CD4-positive, CD25-positive, alpha-beta regulatory T cell (primary cell): ENCODE results near the gene KRTAP20-3. TPM values are rescaled to one million over a fixed set of nuclear protein-coding genes. Genes with fewer than 3 reads are reported as not detected.

ENCODE experiments used
- ATAC-seq, 2 donors: fragments of 150-1000 bp; cut with Tn5 transposase; one replicate each; pipeline ENCODE4 v1.10.0; 2021; ENCODE audit warnings: low read depth in 2 of 2, moderate number of reproducible peaks in 2 of 2, moderate library complexity in 1 of 2
- DNase-seq, 3 donors: peaks; one replicate each; pipeline versions ENCODE4 v3.0.0 to v3.0.0-alpha.2; 2012 to 2022; ENCODE audit warnings: mixed read lengths in 1 of 3
- H3K27ac ChIP-seq: one replicate; pipeline ENCODE4 v1.7.0; 2013; ENCODE audit warnings: mild to moderate bottlenecking, low read length; ENCODE audit not compliant: insufficient read depth, poor library complexity, severe bottlenecking
- H3K27me3 ChIP-seq: one replicate; pipeline ENCODE4 v1.7.0; 2013; ENCODE audit warnings: low read length; ENCODE audit not compliant: control insufficient read depth, insufficient read depth
- H3K36me3 ChIP-seq: one replicate; pipeline ENCODE4 v1.7.0; 2013; ENCODE audit warnings: mild to moderate bottlenecking, low read length, moderate library complexity; ENCODE audit not compliant: control insufficient read depth, insufficient read depth
- H3K4me1 ChIP-seq: 2 replicates; pipeline ENCODE4 v1.7.0; 2013; ENCODE audit warnings: mild to moderate bottlenecking, low read length; ENCODE audit not compliant: insufficient read depth, control insufficient read depth, poor library complexity, severe bottlenecking
- H3K4me3 ChIP-seq: one replicate; pipeline ENCODE4 v1.7.0; 2013; ENCODE audit warnings: low read depth, mild to moderate bottlenecking, low read length, moderate library complexity
- H3K9me3 ChIP-seq, 2 experiments: 1 replicate in 1 of 2; 2 replicates in 1 of 2; pipeline ENCODE4 v1.7.0; 2013; ENCODE audit warnings: low read length in 2 of 2, mild to moderate bottlenecking in 1 of 2, moderate library complexity in 1 of 2; ENCODE audit not compliant: control insufficient read depth in 2 of 2
- H3K27ac Mint-ChIP-seq, 3 donors: one replicate each; pipeline ENCODE4 v1.8.0; 2020 to 2022; ENCODE audit warnings: mild to moderate bottlenecking in 3 of 3, mixed read lengths in 3 of 3, moderate library complexity in 2 of 3
- H3K27me3 Mint-ChIP-seq: one replicate; pipeline ENCODE4 v1.8.0; 2022; ENCODE audit warnings: mild to moderate bottlenecking, mixed read lengths
- H3K36me3 Mint-ChIP-seq: one replicate; pipeline ENCODE4 v1.8.0; 2020; ENCODE audit warnings: mixed read lengths
- H3K4me1 Mint-ChIP-seq, 4 donors: one replicate each; pipeline ENCODE4 v1.8.0; 2020 to 2022; ENCODE audit warnings: mixed read lengths in 4 of 4, mild to moderate bottlenecking in 1 of 4
- H3K4me3 Mint-ChIP-seq, 4 donors: one replicate each; pipeline ENCODE4 v1.8.0; 2020 to 2022; ENCODE audit warnings: mild to moderate bottlenecking in 4 of 4, mixed read lengths in 4 of 4, moderate library complexity in 3 of 4
- H3K9me3 Mint-ChIP-seq, 7 donors: one replicate each; pipeline ENCODE4 v1.8.0; 2020 to 2022; ENCODE audit warnings: mixed read lengths in 7 of 7, mild to moderate bottlenecking in 3 of 7, moderate library complexity in 2 of 7
- polyA plus RNA-seq, 4 donors: library from polyadenylated mRNA; unstranded; fragments of 300-500 nt; fragmentation: Illumina TruSeq; gene quantifications; one replicate each; pipeline ENCODE4 v1.2.3, GENCODE V29; 2021
- total RNA-seq: library from RNA; stranded (reverse); gene quantifications from one replicate; pipeline ENCODE4 v1.2.3, GENCODE V29; 2022

Gene KRTAP20-3
- total and polyA plus RNA-seq, 5 donors from 2014 or later = not detected

DNA sequence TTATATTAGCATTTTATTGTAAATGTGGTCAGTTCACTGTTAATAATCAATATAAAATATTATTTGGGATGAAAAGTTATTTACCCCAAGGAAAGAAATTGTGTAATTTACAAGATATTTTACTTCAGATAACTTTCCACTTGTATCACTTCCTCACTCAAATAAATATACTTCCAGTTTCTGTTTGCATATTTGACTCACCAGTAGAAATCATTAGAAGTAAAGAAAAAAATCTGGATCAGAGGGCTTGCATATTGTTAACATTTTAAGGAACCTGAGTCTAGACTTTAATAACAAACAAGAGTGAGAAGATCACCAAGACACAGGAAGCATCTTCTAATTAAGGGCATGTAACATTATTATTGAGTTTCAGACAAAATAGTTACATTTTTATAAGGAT, 22.6 kb upstream of the KRTAP20-3 start:
- H3K4me1 Mint-ChIP-seq = no peaks in the 10 kb centered on the region
- DNase-seq = no peak
- peaks cover 0 to 4% (median 3%) of the 10 kb centered on the region in 7 donors for H3K9me3 Mint-ChIP-seq
- no peak overlapping the region for H3K27ac Mint-ChIP-seq
- H3K4me3 Mint-ChIP-seq = no peak overlapping the region
- Histone ChIP-seq H3K27me3 (no peaks in the 10 kb centered on the region), H3K27ac (no peak overlapping the region), H3K36me3 (no peaks in the 10 kb centered on the region), H3K4me1 (no peaks in the 10 kb centered on the region), H3K4me3 (no peak overlapping the region), H3K9me3 (no peaks in the 10 kb centered on the region)
- no peak for ATAC-seq
- H3K36me3 Mint-ChIP-seq = no peaks in the 10 kb centered on the region
- H3K27me3 Mint-ChIP-seq = no peaks in the 10 kb centered on the region

DNA sequence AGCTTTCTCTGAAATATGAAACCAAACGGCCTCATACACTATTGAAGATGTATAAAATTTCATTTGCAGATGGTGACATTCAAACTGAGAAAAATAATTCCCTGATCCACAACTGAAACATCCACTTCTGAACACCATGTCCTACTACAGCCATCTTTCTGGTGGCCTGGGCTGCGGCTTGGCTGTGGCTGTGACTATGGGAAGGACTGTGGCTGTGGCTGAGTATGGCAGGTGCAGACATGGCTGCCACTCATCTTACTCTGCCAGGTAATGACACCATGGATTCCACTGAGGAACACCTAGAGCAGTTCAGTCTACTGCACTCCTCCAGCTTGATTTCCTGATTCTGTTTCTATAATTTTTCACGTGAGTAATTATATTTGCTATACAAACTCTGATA, 22.1 kb upstream of the KRTAP20-3 start, which contains the start of gene KRTAP20-4:
Gene KRTAP20-4, plus strand, starts transcription at position 106 of the 400 bp plus-strand sequence.
- H3K27me3 ChIP-seq = no peaks in the 10 kb centered on the region
- H3K36me3 ChIP-seq = no peaks in the 10 kb centered on the region
- no peaks in the 10 kb centered on the region for H3K9me3 ChIP-seq
- no peak within 1 kb of the TSS for H3K27ac ChIP-seq
- no peak within 1 kb of the TSS for H3K4me3 Mint-ChIP-seq
- no peaks in the 10 kb centered on the region for H3K36me3 Mint-ChIP-seq
- H3K27me3 Mint-ChIP-seq = no peaks in the 10 kb centered on the region
- DNase-seq (no peak), ATAC-seq (no peak)
- no peak within 1 kb of the TSS for H3K4me3 ChIP-seq
- no peaks in the 10 kb centered on the region for H3K4me1 Mint-ChIP-seq
- peaks cover 0 to 4% (median 3%) of the 10 kb centered on the region in 7 donors for H3K9me3 Mint-ChIP-seq
- no peak within 1 kb of the TSS for H3K27ac Mint-ChIP-seq
- H3K4me1 ChIP-seq = no peaks in the 10 kb centered on the region

DNA sequence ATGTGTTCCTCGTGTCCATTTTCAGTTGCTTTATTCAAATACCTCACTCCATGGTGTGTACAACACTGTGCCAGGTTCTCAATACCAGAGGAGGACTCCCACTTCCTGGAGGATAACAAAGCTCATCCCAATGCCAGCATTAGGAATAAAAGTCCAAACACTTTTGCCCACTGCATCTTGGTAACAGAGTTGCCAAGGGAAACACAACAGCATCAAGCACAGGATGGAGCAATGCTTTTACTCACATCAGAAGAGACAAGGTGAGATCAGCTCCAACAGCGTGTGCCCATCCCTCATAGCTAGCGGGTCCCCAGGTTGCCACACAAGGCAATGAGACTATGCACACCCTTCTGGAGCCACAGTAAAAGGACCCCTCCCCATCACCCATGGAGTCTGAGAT, 19.3 kb upstream of the KRTAP20-3 start:
- Histone ChIP-seq H3K36me3 (no peaks in the 10 kb centered on the region), H3K4me3 (no peak overlapping the region), H3K27ac (no peak overlapping the region), H3K27me3 (no peaks in the 10 kb centered on the region), H3K9me3 (no peaks in the 10 kb centered on the region), H3K4me1 (no peaks in the 10 kb centered on the region)
- Mint-ChIP-seq H3K27me3 (no peaks in the 10 kb centered on the region), H3K4me1 (no peaks in the 10 kb centered on the region), H3K36me3 (no peaks in the 10 kb centered on the region), H3K9me3 (peaks cover 0 to 4% (median 3%) of the 10 kb centered on the region in 7 donors), H3K4me3 (no peak overlapping the region), H3K27ac (no peak overlapping the region)
- ATAC-seq = no peak
- DNase-seq = no peak

DNA sequence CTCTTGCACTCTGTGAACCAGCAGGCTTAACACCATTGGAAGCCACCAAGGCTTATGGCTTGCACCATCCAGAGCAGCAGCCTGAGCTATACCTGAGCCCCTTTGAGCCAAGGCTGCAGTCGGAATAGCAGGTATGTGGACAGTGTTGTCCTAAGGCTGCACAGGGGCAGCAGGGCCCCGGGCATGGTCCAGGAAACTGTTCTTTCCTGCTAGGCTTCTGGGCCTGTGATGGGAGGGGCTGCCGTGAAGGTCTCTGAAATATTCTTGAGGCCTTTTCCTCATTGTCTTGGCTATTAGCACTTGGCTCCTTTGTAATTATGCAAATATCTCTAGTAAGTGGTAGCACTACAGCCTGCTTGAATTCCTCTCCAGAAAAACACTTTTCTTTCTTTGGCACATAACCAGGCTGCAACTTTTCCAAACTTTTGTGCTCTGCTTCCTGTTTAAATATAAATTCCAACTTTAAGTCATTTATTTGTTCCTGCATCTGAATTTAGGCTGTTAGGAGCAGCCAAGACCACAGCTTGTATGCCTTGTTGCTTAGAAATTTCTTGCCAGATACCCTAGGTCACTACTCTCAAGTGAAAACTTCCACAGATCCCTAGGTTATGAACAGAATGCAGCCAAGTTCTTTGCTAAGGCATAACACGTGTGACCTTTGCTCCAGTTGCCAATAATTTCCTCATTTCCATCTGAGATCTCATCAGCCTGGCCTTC, 17.1 kb upstream of the KRTAP20-3 start:
- no peak for DNase-seq
- Mint-ChIP-seq H3K4me1 (no peaks in the 10 kb centered on the region), H3K9me3 (peaks cover 0 to 4% (median 3%) of the 10 kb centered on the region in 7 donors), H3K4me3 (no peak overlapping the region), H3K36me3 (no peaks in the 10 kb centered on the region), H3K27me3 (no peaks in the 10 kb centered on the region), H3K27ac (no peak overlapping the region)
- no peaks in the 10 kb centered on the region for H3K9me3 ChIP-seq
- no peak overlapping the region for H3K4me3 ChIP-seq
- H3K36me3 ChIP-seq = no peaks in the 10 kb centered on the region
- no peaks in the 10 kb centered on the region for H3K27me3 ChIP-seq
- no peak for ATAC-seq
- H3K4me1 ChIP-seq = no peaks in the 10 kb centered on the region
- no peak overlapping the region for H3K27ac ChIP-seq

DNA sequence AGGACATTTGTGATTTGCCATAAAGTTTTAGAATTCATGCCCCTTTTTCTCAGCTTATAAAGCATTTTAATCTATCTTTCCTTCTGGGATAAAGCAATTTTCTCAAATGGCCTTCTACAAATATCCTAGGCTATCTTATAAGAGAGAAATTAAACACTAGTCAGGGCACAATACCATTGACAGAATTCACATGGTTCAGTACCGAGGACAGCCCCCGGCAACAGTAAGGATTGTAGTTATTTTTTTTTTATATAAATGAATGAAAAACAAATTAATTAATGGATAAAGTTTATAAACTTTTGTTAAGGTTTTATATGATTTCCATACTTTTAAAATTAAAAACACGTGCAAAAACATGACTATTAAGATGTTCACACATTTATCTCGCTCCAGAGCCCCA, 14.6 kb upstream of the KRTAP20-3 start:
- H3K36me3 Mint-ChIP-seq = no peaks in the 10 kb centered on the region
- Histone ChIP-seq H3K36me3 (no peaks in the 10 kb centered on the region), H3K9me3 (no peaks in the 10 kb centered on the region), H3K27me3 (no peaks in the 10 kb centered on the region), H3K27ac (no peak overlapping the region), H3K4me1 (no peaks in the 10 kb centered on the region), H3K4me3 (no peak overlapping the region)
- H3K4me3 Mint-ChIP-seq = no peak overlapping the region
- no peak for ATAC-seq
- H3K27me3 Mint-ChIP-seq = no peaks in the 10 kb centered on the region
- no peaks in the 10 kb centered on the region for H3K4me1 Mint-ChIP-seq
- H3K27ac Mint-ChIP-seq = no peak overlapping the region
- H3K9me3 Mint-ChIP-seq = peaks cover 0 to 5% (median 4%) of the 10 kb centered on the region in 7 donors
- DNase-seq = no peak

DNA sequence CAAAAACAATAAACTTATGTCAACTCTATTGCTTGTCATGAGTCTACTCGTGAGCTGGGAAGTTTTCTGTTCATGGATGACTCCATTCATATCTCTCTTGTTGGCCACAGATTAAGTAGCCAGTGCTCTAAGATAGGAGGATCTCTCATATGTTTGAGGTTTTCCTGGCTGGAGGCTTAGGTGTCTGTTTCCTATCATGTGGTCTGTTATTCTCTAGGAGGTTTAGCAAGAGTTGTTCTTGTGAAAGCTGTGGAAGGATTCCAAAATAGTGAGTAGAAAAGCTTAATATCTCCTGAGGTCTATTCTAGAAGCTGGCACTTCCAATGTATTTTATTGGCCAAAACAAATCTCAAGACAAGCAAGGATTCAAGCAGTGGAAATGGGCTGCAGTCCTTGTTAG, 13.5 kb upstream of the KRTAP20-3 start:
- H3K27ac ChIP-seq = no peak overlapping the region
- Mint-ChIP-seq H3K27me3 (no peaks in the 10 kb centered on the region), H3K36me3 (no peaks in the 10 kb centered on the region), H3K27ac (no peak overlapping the region), H3K4me1 (no peaks in the 10 kb centered on the region), H3K9me3 (peaks cover 0 to 5% (median 3%) of the 10 kb centered on the region in 7 donors), H3K4me3 (no peak overlapping the region)
- H3K9me3 ChIP-seq = no peaks in the 10 kb centered on the region
- ATAC-seq (no peak), DNase-seq (no peak)
- H3K4me3 ChIP-seq = no peak overlapping the region
- no peaks in the 10 kb centered on the region for H3K36me3 ChIP-seq
- H3K4me1 ChIP-seq = no peaks in the 10 kb centered on the region
- no peaks in the 10 kb centered on the region for H3K27me3 ChIP-seq

DNA sequence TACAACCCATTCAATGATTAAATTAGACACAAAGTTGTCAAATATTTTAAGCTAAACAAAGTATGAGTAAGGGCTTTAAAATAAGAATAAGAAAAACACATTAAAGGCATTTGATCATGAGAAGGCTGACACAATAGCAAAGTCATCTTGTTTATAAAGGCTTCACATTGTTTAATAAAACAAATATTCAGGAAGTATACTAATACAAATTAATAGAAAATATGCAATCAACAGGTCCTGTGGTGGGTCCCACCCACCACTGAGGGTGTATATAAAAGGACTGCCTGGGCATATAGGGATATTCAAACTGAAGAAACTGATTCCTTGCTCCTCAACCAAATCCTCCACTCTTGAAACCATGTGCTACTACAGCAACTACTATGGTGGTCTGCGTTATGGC, 7.8 kb upstream of the KRTAP20-3 start, which contains the start of gene KRTAP20-2:
Gene KRTAP20-2, plus strand, starts transcription at position 301 of the 400 bp plus-strand sequence. Its CDS starts 58 bp downstream, at position 359.
- no peak within 1 kb of the TSS for H3K27ac Mint-ChIP-seq
- no peak within 1 kb of the TSS for H3K27ac ChIP-seq
- H3K9me3 ChIP-seq = no peaks in the 10 kb centered on the region
- no peaks in the 10 kb centered on the region for H3K4me1 ChIP-seq
- no peaks in the 10 kb centered on the region for H3K27me3 Mint-ChIP-seq
- no peaks in the 10 kb centered on the region for H3K36me3 Mint-ChIP-seq
- no peak within 1 kb of the TSS for H3K4me3 ChIP-seq
- H3K27me3 ChIP-seq = no peaks in the 10 kb centered on the region
- DNase-seq (no peak), ATAC-seq (no peak)
- peaks cover 0 to 3% (median 2%) of the 10 kb centered on the region in 7 donors for H3K9me3 Mint-ChIP-seq
- no peaks in the 10 kb centered on the region for H3K36me3 ChIP-seq
- H3K4me3 Mint-ChIP-seq = no peak within 1 kb of the TSS
- no peaks in the 10 kb centered on the region for H3K4me1 Mint-ChIP-seq

DNA sequence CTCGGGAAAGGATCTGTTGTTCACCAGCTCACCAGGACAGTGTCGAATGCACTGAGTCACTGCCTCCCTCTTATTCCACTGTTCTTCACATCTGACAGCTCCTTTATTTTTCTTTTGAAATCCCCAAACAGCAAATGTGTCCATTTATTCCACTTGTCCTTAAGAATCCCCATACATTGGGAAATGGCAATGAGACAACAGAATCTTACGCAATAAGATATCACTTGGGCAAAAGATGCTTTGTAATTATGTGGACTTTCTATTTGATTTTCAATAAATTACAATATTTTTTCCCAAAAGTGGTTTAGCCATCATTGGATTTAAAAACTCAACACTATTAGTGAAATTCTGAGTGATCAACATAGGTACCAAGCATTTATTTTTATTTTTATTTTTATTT, 4.0 kb upstream of the KRTAP20-3 start:
- H3K27me3 ChIP-seq = no peaks in the 10 kb centered on the region
- no peak overlapping the region for H3K4me3 ChIP-seq
- no peaks in the 10 kb centered on the region for H3K36me3 ChIP-seq
- Mint-ChIP-seq H3K36me3 (no peaks in the 10 kb centered on the region), H3K9me3 (peaks cover 0 to 6% (median 2%) of the 10 kb centered on the region in 7 donors), H3K4me1 (no peaks in the 10 kb centered on the region), H3K27ac (no peak overlapping the region), H3K4me3 (no peak overlapping the region), H3K27me3 (no peaks in the 10 kb centered on the region)
- no peak for DNase-seq
- no peak for ATAC-seq
- H3K4me1 ChIP-seq = no peaks in the 10 kb centered on the region
- no peaks in the 10 kb centered on the region for H3K9me3 ChIP-seq
- no peak overlapping the region for H3K27ac ChIP-seq
